GM12878 (cell line): ENCODE measurements around the gene THSD4. TPM values are rescaled to one million over a fixed set of nuclear protein-coding genes. Genes with fewer than 3 reads are reported as not detected.

ENCODE experiments used
- ATAC-seq: fragments of 200-7000 bp; cut with Tn5 transposase; 3 replicates; pipeline ENCODE4 v1.9.1; 2020; ENCODE audit warnings: mild to moderate bottlenecking, moderate library complexity
- BruUV-seq: library from RNA; stranded (reverse); fragments of 400-500 nt; replicated peaks from 2 replicates; lab custom pipeline; 2021; lab: Mats Ljungman, UMichigan
- CTCF ChIA-PET: fragments of 300-600 bp; sonication (Branson Sonifier 250); formaldehyde crosslinking; extraction: SDS; loops from one replicate; lab custom pipeline; 2021; ENCODE audit warnings: inconsistent platforms; lab: Yijun Ruan, JAX
- POLR2A ChIA-PET: fragments of 350-600 bp; formaldehyde crosslinking; extraction: SDS; loops from one replicate; lab custom pipeline; 2021; ENCODE audit warnings: inconsistent platforms; lab: Charles Lee
- RAD21 ChIA-PET: fragments of 300-600 bp; sonication (Branson Sonifier 250); formaldehyde crosslinking; loops from one replicate; lab custom pipeline; 2023; ENCODE audit warnings: antibody characterized with exemption; ENCODE audit not compliant: unreplicated experiment; lab: Charles Lee
- SMC1A ChIA-PET: fragments of 300-600 bp; sonication (Branson Sonifier 250); formaldehyde crosslinking; loops from one replicate; lab custom pipeline; 2023; ENCODE audit not compliant: unreplicated experiment, uncharacterized antibody; lab: Charles Lee
- DNase-seq: peaks from one replicate; pipeline ENCODE4 v3.0.0-alpha.2; 2011; ENCODE audit warnings: low read depth, low spot score
- FAIRE-seq: peaks from 3 replicates; lab custom pipeline; 2011; peaks lifted over from hg19 to GRCh38; lab: Jason Lieb, UNC
- H2AFZ ChIP-seq: 2 replicates; pipeline ENCODE4 v1.6.0; 2011; ENCODE audit warnings: low read depth, low read length, control low read depth; ENCODE audit not compliant: control insufficient read depth
- H3K27ac ChIP-seq: 2 replicates; pipeline ENCODE4 v1.5.1; 2011; ENCODE audit warnings: control low read depth; ENCODE audit not compliant: control insufficient read depth, insufficient read depth
- H3K27me3 ChIP-seq, 2 experiments: replicated peaks in 1 of 2; 2 replicates each; pipeline versions ENCODE4 v1.6.0 to v1.6.1; 2011; ENCODE audit warnings: low read length in 1 of 2; ENCODE audit not compliant: control insufficient read depth in 2 of 2, insufficient read depth in 2 of 2
- H3K36me3 ChIP-seq, 2 experiments: 2 replicates each; pipeline ENCODE4 v1.5.1; 2011; ENCODE audit warnings: low read length in 1 of 2; ENCODE audit not compliant: control insufficient read depth in 2 of 2, insufficient read depth in 2 of 2
- H3K4me1 ChIP-seq: 2 replicates; pipeline ENCODE4 v1.6.1; 2011; ENCODE audit warnings: mild to moderate bottlenecking, low read length, moderate library complexity, mixed read lengths; ENCODE audit not compliant: control insufficient read depth, insufficient read depth
- H3K4me2 ChIP-seq: 2 replicates; pipeline ENCODE4 v1.6.0; 2011; ENCODE audit warnings: control low read depth; ENCODE audit not compliant: control insufficient read depth, insufficient read depth
- H3K4me3 ChIP-seq: fragments of 200-600 bp; sonication (generic); 2 replicates; pipeline ENCODE4 v1.5.1; 2016
- H3K79me2 ChIP-seq: 2 replicates; pipeline ENCODE4 v1.6.0; 2011; ENCODE audit warnings: low read length; ENCODE audit not compliant: control insufficient read depth, insufficient read depth
- H3K9ac ChIP-seq: 2 replicates; pipeline ENCODE4 v1.8.0; 2011; ENCODE audit warnings: low read length, control low read depth, mixed read lengths; ENCODE audit not compliant: control insufficient read depth, insufficient read depth
- H3K9me3 ChIP-seq: replicated peaks from 3 replicates; pipeline ENCODE4 v1.5.1; 2011; ENCODE audit warnings: mild to moderate bottlenecking, low read length; ENCODE audit not compliant: control insufficient read depth, insufficient read depth
- H4K20me1 ChIP-seq: 2 replicates; pipeline ENCODE4 v1.6.0; 2011; ENCODE audit not compliant: control insufficient read depth, insufficient read depth
- CBFB ChIP-seq: IDR thresholded peaks from 2 replicates; pipeline ENCODE4 v1.6.1; 2016; ENCODE audit warnings: antibody characterized with exemption, low read depth
- CHD4 ChIP-seq: fragments of 200-600 bp; sonication (generic); IDR thresholded peaks from 2 replicates; pipeline ENCODE4 v1.6.1; 2016; ENCODE audit warnings: mild to moderate bottlenecking
- FOXM1 ChIP-seq: IDR thresholded peaks from 2 replicates; pipeline ENCODE4 v1.6.1; 2012; ENCODE audit warnings: low read depth, mild to moderate bottlenecking, inconsistent platforms, low read length, moderate library complexity
- GATAD2B ChIP-seq: fragments of 450-650 bp; conservative IDR thresholded peaks from 2 replicates; pipeline ENCODE4 v1.6.1; 2017; ENCODE audit warnings: low read depth, mild to moderate bottlenecking, moderate library complexity
- JUNB ChIP-seq: IDR thresholded peaks from 2 replicates; pipeline ENCODE4 v1.6.1; 2016; ENCODE audit warnings: antibody characterized with exemption, mild to moderate bottlenecking
- MEF2A ChIP-seq: IDR thresholded peaks from 2 replicates; pipeline ENCODE4 v1.6.1; 2011; ENCODE audit warnings: low read depth, mild to moderate bottlenecking, low read length, moderate library complexity; ENCODE audit not compliant: insufficient read depth
- MEF2B ChIP-seq: fragments of 450-650 bp; IDR thresholded peaks from 2 replicates; pipeline ENCODE4 v1.6.1; 2018; ENCODE audit warnings: mild to moderate bottlenecking, moderate library complexity; ENCODE audit not compliant: partially characterized antibody, poor library complexity, severe bottlenecking
- NBN ChIP-seq: fragments of 450-650 bp; IDR thresholded peaks from 2 replicates; pipeline ENCODE4 v1.6.1; 2016
- NFIC ChIP-seq: IDR thresholded peaks from 2 replicates; pipeline ENCODE4 v1.6.1; 2012; ENCODE audit warnings: low read depth, mild to moderate bottlenecking, inconsistent platforms, low read length, moderate library complexity
- PML ChIP-seq: IDR thresholded peaks from 2 replicates; pipeline ENCODE4 v1.6.1; 2012; ENCODE audit warnings: low read length, inconsistent platforms
- PRDM15 ChIP-seq: fragments of 450-650 bp; formaldehyde crosslinking; IDR thresholded peaks from 2 replicates; pipeline ENCODE4 v1.4.0; 2020; ENCODE audit warnings: mild to moderate bottlenecking, moderate library complexity
- RUNX3 ChIP-seq: IDR thresholded peaks from 2 replicates; pipeline ENCODE4 v1.6.1; 2012; ENCODE audit warnings: low read length, inconsistent platforms
- SMC3 ChIP-seq: IDR thresholded peaks from 2 replicates; pipeline ENCODE4 v1.6.1; 2011; ENCODE audit warnings: low read length, improper control_type of control experiment, borderline replicate concordance
- SP1 ChIP-seq: IDR thresholded peaks from one replicate; pipeline ENCODE4 v1.6.1; 2011; ENCODE audit warnings: low read depth, low read length
- TAF1 ChIP-seq: IDR thresholded peaks from 2 replicates; pipeline ENCODE4 v1.6.1; 2011; ENCODE audit warnings: mild to moderate bottlenecking, low read depth, low read length, borderline replicate concordance
- TARDBP ChIP-seq: IDR thresholded peaks from 2 replicates; pipeline ENCODE4 v1.6.1; 2016; ENCODE audit warnings: borderline replicate concordance
- TBL1XR1 ChIP-seq: IDR thresholded peaks from 2 replicates; pipeline ENCODE4 v1.6.1; 2012; ENCODE audit warnings: low read depth, low read length, improper control_type of control experiment
- ZBTB40 ChIP-seq: fragments of 450-650 bp; IDR thresholded peaks from 2 replicates; pipeline ENCODE4 v1.6.1; 2016; ENCODE audit warnings: mild to moderate bottlenecking, moderate library complexity, borderline replicate concordance
- ZNF207 ChIP-seq: fragments of 450-650 bp; IDR thresholded peaks from 2 replicates; pipeline ENCODE4 v1.6.1; 2014; ENCODE audit warnings: antibody characterized with exemption, mild to moderate bottlenecking, borderline replicate concordance
- ZNF24 ChIP-seq: fragments of 450-650 bp; IDR thresholded peaks from 2 replicates; pipeline ENCODE4 v1.6.1; 2017; ENCODE audit warnings: antibody characterized with exemption, mild to moderate bottlenecking
- ZNF622 ChIP-seq: fragments of 450-650 bp; IDR thresholded peaks from 2 replicates; pipeline ENCODE4 v1.6.1; 2017; ENCODE audit warnings: mild to moderate bottlenecking, inconsistent platforms
- WGBS: methylation state at CpG from one replicate; pipeline ENCODE4 v1.1.6; 2016; ENCODE audit warnings: low lambda C conversion rate; ENCODE audit not compliant: insufficient replicate concordance, insufficient coverage; ENCODE audit errors: missing lambda C conversion rate; 5-methylcytosine and 5-hydroxymethylcytosine counted together
- in situ Hi-C: fragments of 300-500 bp; cut with MboI; formaldehyde crosslinking; loops from 9 replicates; pipeline ENCODE4 v1.14.3; 2018; ENCODE audit warnings: mixed read lengths
- intact Hi-C: fragments of 100-400 bp; cut with micrococcal nuclease; formaldehyde crosslinking; loops from one replicate; pipeline ENCODE4 v1.14.2; 2022; ENCODE audit not compliant: unreplicated experiment
- polyA plus RNA-seq, 11 experiments: library from polyadenylated mRNA; depleted of rRNA in 4 of 11; unstranded in 6 of 11; stranded (reverse) in 5 of 11; fragments of >200 nt; fragmentation: Nextera tagmentation in 4 of 11; fragmentation: Illumina TruSeq in 1 of 11; extraction: Ambion mirVana in 4 of 11; extraction: Trizol in 1 of 11; gene quantifications; 1 replicate in 1 of 11; 2 replicates in 10 of 11; pipeline versions ENCODE4 v1.2.1 to v1.2.3, GENCODE V29; 2011 to 2016; ENCODE audit warnings: inconsistent platforms in 2 of 11, missing spikeins in 2 of 11, low read depth in 1 of 11
- total RNA-seq, 4 experiments: library from RNA; depleted of rRNA in 3 of 4; stranded (reverse); fragments of >200 nt in 3 of 4; fragmentation: Illumina TruSeq in 1 of 4; extraction: Trizol in 1 of 4; gene quantifications; 2 replicates each; pipeline versions ENCODE4 v1.2.1 to v1.2.3, GENCODE V29; 2013 to 2021

THSD4 gene
- total and polyA plus RNA-seq, 10 of the 15 experiments (the other 5 are each of a cell fraction or from before 2014, with no cell fraction given), result 0.04 to 0.13 (median 0.05) TPM; not detected in 7

- no peaks in the 10 kb centered on the region for H3K79me2 ChIP-seq
- DNase-seq, result no peak
- no peak for ATAC-seq
- no peaks in the 10 kb centered on the region for H3K9me3 ChIP-seq
- SMC1A ChIA-PET, result interaction anchor here (0.8 to 1.6 kb wide), 2 partner anchors 342 to 370 kb away, joined by 3 to 5 read pairs; no protein-coding TSS in a partner anchor
- peaks cover 15% of the 10 kb centered on the region for H3K4me1 ChIP-seq
- in situ Hi-C loops, result no loop called here
- H3K27ac ChIP-seq, result no peak overlapping the region
- CTCF ChIA-PET, result interaction anchor here (0.8 to 1.5 kb wide), 3 partner anchors 16 to 377 kb away, joined by 3 to 5 read pairs (median 3); no protein-coding TSS in a partner anchor
- no peak overlapping the region for H3K9ac ChIP-seq
- no TSS peak for BruUV-seq
- no peak overlapping the region for H2AFZ ChIP-seq
- H3K27me3 ChIP-seq, result no peaks in the 10 kb centered on the region; a peak in 1 of 4 replicates
- no peak for FAIRE-seq
- no peak overlapping the region for H3K4me3 ChIP-seq
- intact Hi-C loops, result no loop called here
- H4K20me1 ChIP-seq, result no peaks in the 10 kb centered on the region
- no peaks in the 10 kb centered on the region for H3K36me3 ChIP-seq
- WGBS, result 22% methylated on average over 2 of the region's 2 CpGs
- peak overlapping the region; percentile 60 for H3K4me2 ChIP-seq
- POLR2A ChIA-PET, result no interaction called here
- RAD21 ChIA-PET, result no interaction called here
- no peak for TF ChIP-seq GATAD2B
- no peak for TF ChIP-seq SMC3
- no peak for TF ChIP-seq ZNF622
- TF ChIP-seq PRDM15 (CRISPR knock-in tag), result no peak
- TF ChIP-seq ZNF207, result no peak
- no peak for TF ChIP-seq ZNF24
- TF ChIP-seq NBN, result no peak
- no peak for TF ChIP-seq TAF1
- peak; percentile 79 for TF ChIP-seq MEF2B
- TF ChIP-seq RUNX3, result peak; percentile 78
- no peak for TF ChIP-seq JUNB
- TF ChIP-seq NFIC, result peak; percentile 29; the same call in 1 of the 2 replicates
- no peak for TF ChIP-seq PML
- TF ChIP-seq TBL1XR1, result no peak
- no peak for TF ChIP-seq CBFB
- TF ChIP-seq TARDBP, result no peak
- peak; percentile 92 for TF ChIP-seq MEF2A
- TF ChIP-seq SP1, result no peak
- no peak for TF ChIP-seq CHD4
- TF ChIP-seq FOXM1, result no peak
- TF ChIP-seq ZBTB40, result no peak
Observed at GRCh38 chr15:71785996-71786395, 670.7 kb downstream of the THSD4 start.
